SK-N-SH treated with all-trans-retinoic acid at 6 μM for 48 hours (cell line): ENCODE measurements around the gene TTC3.

ENCODE experiments used
- ESRRG ChIP-seq: fragments of 250-450 bp; sonication (Bioruptor Pico); IDR thresholded peaks from 2 replicates; pipeline ENCODE4 v1.6.1; 2021; ENCODE audit warnings: mild to moderate bottlenecking
- ISL1 ChIP-seq: fragments of 250-450 bp; sonication (Bioruptor Pico); IDR thresholded peaks from 2 replicates; pipeline ENCODE4 v2.1.2; 2022; ENCODE audit warnings: mild to moderate bottlenecking, moderate library complexity
- PATZ1 ChIP-seq: fragments of 250-450 bp; sonication (Bioruptor Pico); IDR thresholded peaks from 2 replicates; pipeline ENCODE4 v1.8.0; 2020; ENCODE audit warnings: mild to moderate bottlenecking, moderate library complexity, borderline replicate concordance
- PPARA ChIP-seq: fragments of 250-450 bp; sonication (Bioruptor Pico); IDR thresholded peaks from 2 replicates; pipeline ENCODE4 v1.5.0; 2020; ENCODE audit warnings: mild to moderate bottlenecking, borderline replicate concordance
- TCF4 ChIP-seq: fragments of 250-450 bp; sonication (Bioruptor Pico); IDR thresholded peaks from 2 replicates; pipeline ENCODE4 v1.8.0; 2021; ENCODE audit warnings: mild to moderate bottlenecking, moderate library complexity, borderline replicate concordance
- TOX ChIP-seq: fragments of 250-450 bp; sonication (Bioruptor Pico); IDR thresholded peaks from 2 replicates; pipeline ENCODE4 v1.8.0; 2021; ENCODE audit warnings: mild to moderate bottlenecking, moderate library complexity, borderline replicate concordance
- ZFP3 ChIP-seq: fragments of 250-450 bp; sonication (Bioruptor Pico); IDR thresholded peaks from 2 replicates; pipeline ENCODE4 v1.5.0; 2020; ENCODE audit warnings: mild to moderate bottlenecking, moderate library complexity
- ZNF70 ChIP-seq: fragments of 450-650 bp; formaldehyde crosslinking; IDR thresholded peaks from 2 replicates; pipeline ENCODE4 v1.5.0; 2020; ENCODE audit warnings: mild to moderate bottlenecking, moderate library complexity
- TF ChIP-seq, protein P1 (sequence below): fragments of 250-450 bp; sonication (Bioruptor Pico); IDR thresholded peaks from 2 replicates; pipeline ENCODE4 v1.5.1; 2021; ENCODE audit warnings: mild to moderate bottlenecking, moderate library complexity
- TF ChIP-seq, protein P2 (sequence below): fragments of 250-450 bp; sonication (Bioruptor Pico); IDR thresholded peaks from 2 replicates; pipeline ENCODE4 v1.8.0; 2021; ENCODE audit warnings: low read depth, mild to moderate bottlenecking, moderate library complexity, borderline replicate concordance

DNA sequence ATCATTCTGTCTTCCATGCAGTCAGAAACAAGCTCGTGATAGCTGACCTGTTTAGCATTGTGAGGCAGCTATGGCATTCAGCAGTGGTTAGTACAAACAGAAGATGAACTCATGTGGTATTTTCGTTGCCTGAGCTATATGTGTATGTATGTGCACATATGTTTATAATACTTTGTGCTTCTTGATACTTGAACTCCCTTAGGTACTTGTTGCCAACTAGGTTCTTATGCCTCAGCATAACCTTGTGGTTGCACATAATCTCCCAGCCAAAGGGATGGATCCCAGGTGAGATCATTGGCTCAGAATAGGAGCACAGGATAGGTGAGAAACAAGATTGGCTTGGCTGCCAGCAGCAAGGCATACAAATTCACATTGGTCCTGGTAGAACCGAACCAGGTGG lies 108.0 kb downstream of the TTC3 start:
- no peak for TF ChIP-seq ZFP3
- no peak for TF ChIP-seq PPARA
- TF ChIP-seq, protein P1, sequence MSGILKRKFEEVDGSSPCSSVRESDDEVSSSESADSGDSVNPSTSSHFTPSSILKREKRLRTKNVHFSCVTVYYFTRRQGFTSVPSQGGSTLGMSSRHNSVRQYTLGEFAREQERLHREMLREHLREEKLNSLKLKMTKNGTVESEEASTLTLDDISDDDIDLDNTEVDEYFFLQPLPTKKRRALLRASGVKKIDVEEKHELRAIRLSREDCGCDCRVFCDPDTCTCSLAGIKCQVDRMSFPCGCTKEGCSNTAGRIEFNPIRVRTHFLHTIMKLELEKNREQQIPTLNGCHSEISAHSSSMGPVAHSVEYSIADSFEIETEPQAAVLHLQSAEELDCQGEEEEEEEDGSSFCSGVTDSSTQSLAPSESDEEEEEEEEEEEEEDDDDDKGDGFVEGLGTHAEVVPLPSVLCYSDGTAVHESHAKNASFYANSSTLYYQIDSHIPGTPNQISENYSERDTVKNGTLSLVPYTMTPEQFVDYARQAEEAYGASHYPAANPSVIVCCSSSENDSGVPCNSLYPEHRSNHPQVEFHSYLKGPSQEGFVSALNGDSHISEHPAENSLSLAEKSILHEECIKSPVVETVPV (CRISPR knock-in tag) = no peak
- TF ChIP-seq, protein P2, sequence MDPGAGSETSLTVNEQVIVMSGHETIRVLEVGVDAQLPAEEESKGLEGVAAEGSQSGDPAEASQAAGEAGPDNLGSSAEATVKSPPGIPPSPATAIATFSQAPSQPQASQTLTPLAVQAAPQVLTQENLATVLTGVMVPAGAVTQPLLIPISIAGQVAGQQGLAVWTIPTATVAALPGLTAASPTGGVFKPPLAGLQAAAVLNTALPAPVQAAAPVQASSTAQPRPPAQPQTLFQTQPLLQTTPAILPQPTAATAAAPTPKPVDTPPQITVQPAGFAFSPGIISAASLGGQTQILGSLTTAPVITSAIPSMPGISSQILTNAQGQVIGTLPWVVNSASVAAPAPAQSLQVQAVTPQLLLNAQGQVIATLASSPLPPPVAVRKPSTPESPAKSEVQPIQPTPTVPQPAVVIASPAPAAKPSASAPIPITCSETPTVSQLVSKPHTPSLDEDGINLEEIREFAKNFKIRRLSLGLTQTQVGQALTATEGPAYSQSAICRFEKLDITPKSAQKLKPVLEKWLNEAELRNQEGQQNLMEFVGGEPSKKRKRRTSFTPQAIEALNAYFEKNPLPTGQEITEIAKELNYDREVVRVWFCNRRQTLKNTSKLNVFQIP (CRISPR knock-in tag) = no peak
- TF ChIP-seq TOX = no peak
- no peak for TF ChIP-seq ZNF70 (CRISPR knock-in tag)
- no peak for TF ChIP-seq TCF4
- TF ChIP-seq ISL1 (CRISPR knock-in tag) = no peak
- no peak for TF ChIP-seq ESRRG
- no peak for TF ChIP-seq PATZ1 (CRISPR knock-in tag)
